HG03280 (cell line): ENCODE results near the gene ETV6.

Experiments
- ATAC-seq: cut with Tn5 transposase; IDR thresholded peaks from one replicate; pipeline ENCODE4 v1.9.1; 2021; ENCODE audit warnings: mild to moderate bottlenecking, moderate library complexity; ENCODE audit not compliant: unreplicated experiment

ETV6 gene

GRCh38 chr12:11876307-11876706, 226.8 kb downstream of the ETV6 start:
- ATAC-seq = no peak

DNA sequence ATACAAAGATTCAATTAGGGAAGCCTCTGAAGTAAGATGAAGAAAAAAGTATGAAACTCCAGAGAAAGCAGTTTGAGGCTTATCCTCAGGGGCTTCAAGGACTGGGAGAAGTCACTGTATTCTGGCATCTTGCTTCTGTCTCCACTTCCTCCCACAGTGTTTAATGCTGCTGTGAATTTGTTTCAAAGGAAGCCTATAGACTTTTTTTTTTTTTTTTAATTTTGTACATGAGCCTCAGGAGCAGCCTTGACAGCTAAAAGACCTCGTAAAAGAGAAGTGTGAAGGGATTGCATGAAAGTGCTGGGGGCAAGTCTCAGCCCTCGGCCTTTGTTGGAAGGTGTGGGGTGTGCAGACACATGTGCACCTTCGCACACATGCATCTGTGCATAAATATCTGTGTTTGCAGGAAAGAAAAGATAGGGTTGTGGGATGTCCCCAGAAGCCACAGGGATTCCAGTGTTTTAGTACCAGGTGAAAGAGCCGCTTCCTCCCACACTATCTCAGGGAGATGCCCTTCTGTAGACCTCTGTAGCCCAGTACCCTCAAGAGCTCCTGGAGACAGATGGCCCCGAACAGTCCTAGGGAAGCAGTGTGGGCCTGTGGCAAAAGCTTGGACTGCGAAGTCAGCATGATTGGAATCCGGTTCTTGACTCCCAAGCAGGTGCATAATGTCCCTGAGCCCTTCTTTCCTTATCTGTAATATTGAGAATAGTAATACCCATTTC, 227.8 kb downstream of the ETV6 start:
- ATAC-seq = no peak

DNA sequence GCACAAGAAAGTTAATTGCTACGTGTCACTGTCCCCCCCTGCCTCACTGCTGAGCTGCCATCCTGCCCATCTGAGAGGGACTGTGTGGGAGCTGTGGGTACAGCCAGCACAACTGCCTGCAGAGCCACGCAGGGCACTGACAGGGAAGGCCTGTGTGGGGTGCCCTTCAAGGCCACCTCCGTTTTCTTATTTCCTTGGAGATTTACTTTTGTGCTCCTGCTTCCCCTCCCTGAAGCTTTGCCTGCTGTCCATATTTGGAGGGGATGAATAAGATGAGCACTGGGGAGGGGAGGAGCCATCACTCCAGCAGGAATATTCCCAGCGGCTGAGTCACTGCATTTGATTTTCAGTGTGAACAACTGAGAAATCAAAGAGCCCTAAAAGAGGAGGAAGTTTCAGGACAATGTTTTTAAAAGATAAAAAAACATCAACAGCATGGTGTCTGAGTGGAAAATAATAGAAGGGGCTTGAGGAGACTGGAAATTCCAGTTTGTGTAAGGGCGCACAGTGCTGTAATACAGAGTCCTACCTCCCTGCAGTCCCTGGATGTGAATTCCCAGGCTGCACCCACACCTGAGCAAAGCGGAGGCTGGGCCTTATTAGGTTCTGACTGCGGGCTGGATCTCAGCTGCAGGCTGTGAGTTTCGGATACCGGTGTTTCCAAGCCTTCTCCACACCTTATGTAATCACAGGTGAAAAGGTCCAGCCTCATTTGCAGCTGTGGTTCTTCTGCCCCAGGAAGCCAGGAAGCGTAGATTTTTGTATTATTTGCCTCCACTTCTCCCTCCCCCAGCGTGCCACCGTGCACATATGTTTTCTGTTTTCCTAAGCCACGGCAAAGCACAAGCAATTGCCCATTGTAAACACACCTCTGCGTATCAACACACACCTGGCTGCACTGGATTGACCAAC, 228.7 kb downstream of the ETV6 start:
- no peak for ATAC-seq

- ATAC-seq = no peak
These were observed 229.8 kb downstream of the ETV6 start for GRCh38 chr12:11879306-11879705.

DNA sequence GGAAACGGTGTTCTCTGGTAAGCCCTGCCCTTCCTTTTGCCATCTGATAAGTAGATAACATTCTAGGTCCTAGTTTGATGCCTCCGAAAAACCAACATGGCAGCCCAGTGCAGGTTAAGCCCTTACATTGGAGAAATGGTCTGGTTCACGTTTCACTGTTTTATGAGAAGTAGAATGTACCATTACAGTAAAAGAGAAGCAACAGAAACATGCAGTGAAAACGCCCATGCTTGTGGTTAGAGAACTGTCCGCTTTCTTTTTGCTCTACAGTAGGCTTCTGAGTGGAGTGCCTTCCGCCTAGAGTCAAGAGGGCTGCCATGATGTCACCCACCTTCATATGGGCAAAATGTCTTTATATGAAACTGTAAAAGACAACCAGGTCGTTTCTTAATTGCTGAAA, 230.9 kb downstream of the ETV6 start:
- no peak for ATAC-seq

DNA sequence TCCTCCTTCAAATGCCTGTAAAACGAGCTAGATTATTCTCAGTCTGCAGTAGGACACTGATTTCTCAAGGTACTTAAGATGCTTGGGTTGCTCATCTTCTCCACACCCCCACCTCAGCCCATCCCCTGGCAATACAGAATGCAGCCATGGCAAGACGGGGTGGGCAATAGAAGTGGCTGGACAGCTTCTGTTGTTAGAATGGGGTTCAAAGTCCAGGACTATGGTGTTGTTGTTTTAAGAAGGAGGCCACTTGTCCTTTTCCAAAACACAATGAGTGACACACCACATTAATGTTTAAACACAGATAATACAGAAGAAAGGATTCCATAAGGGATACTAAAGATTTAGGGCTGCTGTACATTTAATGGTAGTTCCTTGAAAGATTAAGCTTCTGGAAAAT, 232.4 kb downstream of the ETV6 start:
- ATAC-seq = no peak

DNA sequence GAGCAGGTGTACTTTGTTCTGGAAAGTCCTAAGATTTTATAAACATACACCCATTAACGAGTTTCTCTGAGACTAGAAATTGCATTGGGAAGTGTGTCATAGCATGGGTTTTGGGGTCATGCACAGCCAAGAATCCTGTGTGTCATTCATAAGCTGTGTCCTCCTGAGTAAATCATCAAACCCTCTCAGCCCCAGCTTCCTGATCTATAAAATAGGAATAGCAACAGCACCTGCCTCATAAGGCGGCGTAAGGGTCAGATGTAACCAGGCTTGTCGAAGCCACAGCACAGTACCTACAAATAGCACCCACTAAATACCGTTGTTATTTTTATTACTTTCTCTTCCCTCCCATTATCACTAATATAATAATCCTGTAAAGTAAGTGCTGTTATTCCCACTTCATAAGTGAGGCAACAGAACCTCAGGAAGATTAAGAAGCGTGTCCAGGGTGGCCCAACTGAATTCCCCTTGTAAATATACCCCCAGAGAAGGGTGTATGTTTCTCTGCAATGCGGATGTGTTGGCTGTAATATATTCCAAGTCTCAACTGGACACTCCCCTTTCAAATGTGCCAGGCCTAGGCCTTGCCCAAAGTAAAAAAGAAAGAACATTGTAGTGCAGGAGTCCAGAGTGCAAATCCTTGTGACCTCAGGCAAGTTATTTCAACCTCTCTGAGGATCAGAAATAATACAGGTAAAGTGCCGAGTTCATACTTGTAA, 233.0 kb downstream of the ETV6 start:
- ATAC-seq = no peak

DNA sequence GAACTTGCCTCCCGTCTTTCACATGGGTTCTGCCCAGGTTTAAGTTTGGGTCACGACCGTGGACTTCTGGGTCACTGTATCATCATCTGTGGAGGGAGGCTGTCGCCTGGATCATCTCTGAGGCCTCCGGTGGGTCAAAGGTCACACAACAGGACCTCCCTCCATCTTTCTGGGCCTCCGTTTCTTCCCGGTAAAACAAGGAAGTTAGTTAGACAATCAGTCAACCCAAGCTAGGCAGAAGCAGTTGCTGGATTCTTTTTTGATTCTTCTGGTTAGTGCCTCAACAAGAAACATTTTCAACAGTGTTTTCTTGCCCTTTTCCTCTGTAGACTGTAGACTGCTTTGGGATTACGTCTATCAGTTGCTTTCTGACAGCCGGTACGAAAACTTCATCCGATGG, 234.6 kb downstream of the ETV6 start:
- ATAC-seq = no peak

DNA sequence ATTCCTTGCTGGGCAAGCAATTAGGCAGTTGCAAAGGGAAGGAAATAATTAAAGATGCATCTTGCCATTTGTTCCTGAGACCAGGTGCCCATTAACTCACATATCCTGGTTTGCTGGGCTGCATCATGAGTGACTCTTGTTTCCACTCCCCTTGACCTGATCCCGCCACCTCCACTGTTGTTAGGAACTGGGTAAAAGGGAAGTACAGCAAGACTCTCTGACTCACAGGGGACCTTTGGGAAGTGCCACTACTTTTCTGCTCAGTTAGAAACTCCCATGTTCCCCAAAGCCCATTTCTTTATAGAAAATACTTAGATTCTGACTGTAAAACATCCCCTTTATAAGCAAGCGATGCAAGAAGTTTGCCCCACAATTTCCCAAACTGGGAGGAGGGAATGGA, 235.2 kb downstream of the ETV6 start:
- ATAC-seq = no peak

- ATAC-seq = no peak
These were observed 236.0 kb downstream of the ETV6 start for GRCh38 chr12:11885261-11886038.

DNA sequence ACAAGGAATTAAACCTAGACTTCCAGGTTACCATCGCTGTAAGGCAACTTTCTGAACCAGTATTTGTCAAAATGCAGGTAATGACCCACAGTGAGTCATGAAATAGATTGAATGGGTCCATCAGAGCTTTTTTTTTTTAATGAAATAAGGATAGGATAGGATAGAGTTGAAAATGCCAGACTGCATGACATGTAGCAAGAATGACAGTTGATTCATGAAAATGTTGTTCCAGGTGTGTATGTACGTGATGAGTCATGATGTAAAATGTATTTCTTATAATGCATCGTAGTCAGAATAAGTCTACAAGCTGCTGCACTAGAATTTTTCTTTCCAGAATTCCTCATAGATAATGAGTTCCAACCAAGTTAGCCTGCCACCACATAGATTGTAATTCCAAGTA, 236.9 kb downstream of the ETV6 start:
- no peak for ATAC-seq

- ATAC-seq = no peak
These were observed 238.6 kb downstream of the ETV6 start for GRCh38 chr12:11888029-11888428.

- no peak for ATAC-seq
These were observed 241.9 kb downstream of the ETV6 start for GRCh38 chr12:11891346-11891745.

DNA sequence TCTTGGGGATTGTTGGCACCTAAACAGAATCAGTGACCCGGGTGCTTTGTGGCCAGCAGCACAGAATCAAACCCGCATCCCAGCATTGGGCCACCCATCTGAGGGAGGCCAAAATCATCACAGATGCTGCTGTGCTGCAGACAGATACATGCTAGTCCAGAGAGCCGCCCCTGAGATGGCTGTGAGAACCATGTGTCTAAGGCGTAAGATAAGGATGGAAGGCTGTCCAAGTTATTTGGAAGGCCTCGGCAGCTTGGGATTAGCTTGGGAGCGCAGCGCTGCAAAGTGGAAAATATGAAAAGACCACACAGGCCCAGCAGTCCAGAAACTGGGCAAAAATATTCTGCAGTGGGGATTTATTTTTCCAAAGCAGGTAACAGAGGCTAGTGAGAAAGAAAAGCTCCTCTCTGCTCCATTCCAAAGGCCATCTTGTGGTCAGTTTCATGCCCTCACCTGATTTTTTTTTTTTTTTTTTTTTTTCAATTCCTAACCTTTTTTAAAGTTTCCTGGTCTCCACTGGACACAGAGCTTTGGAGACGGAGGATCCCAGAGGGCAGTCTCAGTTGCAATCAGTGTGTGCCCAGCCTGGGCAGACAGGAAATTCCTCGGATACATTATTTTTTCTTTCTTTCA, 242.4 kb downstream of the ETV6 start:
- no peak for ATAC-seq

DNA sequence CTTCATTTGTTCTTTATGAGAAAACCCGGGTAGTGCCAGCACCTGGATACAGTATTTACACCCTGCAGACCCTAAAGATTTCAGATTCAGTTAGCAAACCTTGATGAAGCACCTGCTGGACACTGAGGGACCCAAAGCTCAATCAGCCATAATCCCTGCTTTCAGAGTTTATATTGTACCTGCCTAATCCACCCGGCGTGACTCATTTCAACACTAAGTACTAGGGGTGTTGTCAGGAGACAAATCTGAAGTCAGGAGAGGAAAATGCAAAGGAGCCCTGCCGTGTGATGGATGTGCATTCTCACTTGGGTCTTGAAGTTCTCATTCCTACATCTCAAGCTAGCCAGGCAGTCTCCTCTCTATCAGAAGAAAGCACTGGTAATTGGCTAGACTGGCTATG, 244.5 kb downstream of the ETV6 start:
- ATAC-seq = no peak

DNA sequence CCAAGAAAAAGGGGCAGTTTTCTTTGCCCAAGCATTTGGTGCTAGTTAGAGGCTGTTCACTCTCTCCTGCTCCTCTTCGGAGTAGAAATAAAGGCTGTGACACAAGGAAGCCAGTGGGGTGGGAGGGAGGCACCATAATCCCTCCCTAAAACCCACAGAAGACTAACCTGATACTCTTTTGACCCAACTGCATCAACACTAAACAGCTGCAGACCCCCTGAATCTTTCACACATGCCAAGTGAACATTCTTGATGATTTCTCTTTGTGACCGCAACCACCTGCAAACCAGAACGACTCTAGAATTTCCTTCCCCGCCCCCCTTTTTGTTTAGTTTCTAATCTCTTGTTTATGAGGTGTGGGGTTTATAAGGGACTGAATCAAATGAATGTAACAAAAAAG, 245.4 kb downstream of the ETV6 start:
- ATAC-seq = no peak

DNA sequence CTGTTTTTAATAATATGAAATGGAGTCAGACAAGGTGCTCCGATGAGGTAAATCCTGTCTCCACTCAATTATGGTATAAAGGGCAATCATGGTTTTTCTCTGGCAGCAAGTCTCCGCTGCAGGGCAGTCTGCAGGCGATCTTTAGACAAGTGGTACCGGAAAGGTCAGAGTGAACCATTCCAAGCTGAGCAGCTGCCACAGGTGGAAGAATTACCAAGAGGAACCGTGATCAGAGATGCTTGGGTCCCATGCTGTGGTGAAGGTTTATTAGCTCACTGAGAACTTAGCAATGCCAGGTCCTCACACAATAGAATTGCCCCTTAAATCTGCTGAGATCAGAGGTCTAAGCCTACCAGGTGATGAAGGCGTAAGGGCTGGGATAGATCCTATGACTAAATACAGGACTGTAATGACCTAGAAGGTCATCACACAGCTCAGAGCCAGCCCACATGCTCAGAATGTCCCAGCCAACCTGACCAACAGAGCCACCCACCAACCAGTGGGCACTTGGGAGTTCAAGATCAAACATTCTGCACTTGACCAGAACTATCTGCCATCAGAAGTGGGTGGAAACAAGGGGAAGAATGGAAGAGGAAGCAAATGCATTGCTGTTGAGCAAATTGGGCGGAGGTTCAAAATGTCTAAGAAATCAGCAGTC, 246.1 kb downstream of the ETV6 start:
- ATAC-seq = no peak

- ATAC-seq = no peak
These were observed 247.0 kb downstream of the ETV6 start for GRCh38 chr12:11896417-11896929.

DNA sequence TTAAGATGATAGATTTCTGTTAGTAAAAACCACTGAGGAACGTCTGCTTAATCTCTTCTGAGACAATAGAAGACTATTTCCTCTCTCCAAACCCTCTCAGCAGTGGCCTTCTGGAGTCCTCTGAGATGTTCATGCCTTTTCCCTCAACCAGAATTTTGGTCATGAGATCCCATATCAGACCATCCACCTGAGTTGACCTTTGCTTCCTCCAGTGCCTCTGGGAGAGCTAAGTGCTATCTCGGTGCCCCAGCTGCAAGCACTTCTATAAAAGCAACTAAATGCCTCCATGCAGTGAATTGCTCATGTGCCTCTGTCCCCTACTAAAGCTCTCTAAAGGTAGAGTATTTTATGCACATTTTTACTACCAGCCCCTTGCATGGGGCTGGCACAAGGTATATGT, 248.4 kb downstream of the ETV6 start:
- no peak for ATAC-seq
